Measurements from ENCODE around the gene ITPK1. TPM values are rescaled to one million over a fixed set of nuclear protein-coding genes. Genes with fewer than 3 reads are reported as not detected.

ITPK1 gene
- polyA plus RNA-seq, 1 of the 3 experiments (the other 2 are of a cell fraction) = 23.2 TPM

- POLR2A ChIA-PET = interaction anchor here (0.8 to 2.1 kb wide), 10 partner anchors 9 to 171 kb away, joined by 3 to 5 read pairs (median 4); partner anchors contain the start of genes LYSET and MOAP1
- Histone ChIP-seq H3K4me2 (peak overlapping the region; percentile 96), H3K27me3 (ENCODE audit: insufficient read depth) (no peaks in the 10 kb centered on the region), H3K9me2 (no peaks in the 10 kb centered on the region), H3F3A (replicated peaks; ENCODE audit: insufficient read depth) (peaks cover 11% of the 10 kb centered on the region), H3K9me3 (no peaks in the 10 kb centered on the region), H3K79me2 (ENCODE audit: insufficient read depth) (peaks cover 6% of the 10 kb centered on the region; the same call in 1 of the 2 replicates), H4K20me1 (ENCODE audit: insufficient read depth) (0 out of 2 replicates have a peak, but pooled peaks cover 10% of the 10 kb centered on the region), H3K4me1 (ENCODE audit: control insufficient read depth in 1 of 2, insufficient read depth in 2 of 2, low read depth in 1 of 2, low read length in 1 of 2) (peaks cover 0 to 33% of the 10 kb centered on the region in 2 experiments; a peak in 3 of 4 replicates), H3K9ac (peak overlapping the region; percentile 66), H3K4me3 (ENCODE audit: low read depth in 2 of 2, low read length in 1 of 2) (peak overlapping the region; percentile 83 to 87), H3K27ac (ENCODE audit: low read depth in 2 of 2, low read length in 1 of 2) (peak overlapping the region in 1 of 2 experiments; percentile 68; a peak in 3 of 4 replicates), H2AFZ (ENCODE audit: low read depth) (peak overlapping the region; percentile 88), H3K36me3 (replicated peaks in 1 of 2; ENCODE audit: control insufficient read depth in 1 of 2, insufficient read depth in 2 of 2, low read length in 1 of 2) (peaks cover 0 to 1% of the 10 kb centered on the region in 2 experiments)
- 10% methylated on average over 25 of the region's 38 CpGs for WGBS (ENCODE audit: low lambda C conversion rate)
- no peak for DNase-seq
- CTCF ChIA-PET = interaction anchor here (0.7 to 15.0 kb wide), 19 partner anchors 15 to 234 kb away, joined by 3 to 236 read pairs (median 6); partner anchors contain the start of genes GON7, LYSET, MOAP1 and UBR7
- peak; percentile 12; the same call in 1 of the 2 replicates for TF ChIP-seq CTCF (IDR thresholded peaks at IDR 0.05)
- TF ChIP-seq MXI1 (IDR thresholded peaks at IDR 0.05; ENCODE audit: low read depth, low read length) = no peak; the same call in 1 of the 2 replicates
Observed at GRCh38 chr14:93114713-93115068, 1.0 kb downstream of the ITPK1 start.

GRCh38 chr14:93114068-93114710 lies 1.5 kb downstream of the ITPK1 start:
- Histone ChIP-seq H3K36me3 (replicated peaks in 1 of 2; ENCODE audit: control insufficient read depth in 1 of 2, insufficient read depth in 2 of 2, low read length in 1 of 2) (peaks cover 0 to 2% of the 10 kb centered on the region in 2 experiments), H2AFZ (ENCODE audit: low read depth) (no peak overlapping the region), H3K4me2 (peak overlapping the region; percentile 96), H3K9me2 (no peaks in the 10 kb centered on the region), H3K9me3 (no peaks in the 10 kb centered on the region), H3K79me2 (ENCODE audit: insufficient read depth) (peaks cover 6% of the 10 kb centered on the region; the same call in 1 of the 2 replicates), H3K4me3 (ENCODE audit: low read depth in 2 of 2, low read length in 1 of 2) (peak overlapping the region; percentile 83 to 87), H3K27ac (ENCODE audit: low read depth in 2 of 2, low read length in 1 of 2) (peak overlapping the region in 1 of 2 experiments; percentile 68; a peak in 2 of 4 replicates), H3K27me3 (ENCODE audit: insufficient read depth) (no peaks in the 10 kb centered on the region), H4K20me1 (ENCODE audit: insufficient read depth) (0 out of 2 replicates have a peak, but pooled peaks cover 10% of the 10 kb centered on the region), H3F3A (replicated peaks; ENCODE audit: insufficient read depth) (peaks cover 11% of the 10 kb centered on the region), H3K9ac (peak overlapping the region; percentile 66; the same call in 1 of the 2 replicates), H3K4me1 (ENCODE audit: control insufficient read depth in 1 of 2, insufficient read depth in 2 of 2, low read depth in 1 of 2, low read length in 1 of 2) (peaks cover 0 to 33% of the 10 kb centered on the region in 2 experiments; a peak in 3 of 4 replicates)
- ChIA-PET POLR2A (interaction anchor here (0.8 to 2.1 kb wide), 9 partner anchors 24 to 423 kb away, joined by 3 to 5 read pairs (median 4); no protein-coding TSS in a partner anchor), CTCF (interaction anchor here (0.6 to 15.0 kb wide), 42 partner anchors 12 to 233 kb away, joined by 3 to 236 read pairs (median 8); partner anchors contain the start of genes LYSET and MOAP1)
- DNase-seq = no peak
- 55% methylated on average over 17 of the region's 18 CpGs for WGBS (ENCODE audit: low lambda C conversion rate)
- TF ChIP-seq MXI1 (IDR thresholded peaks at IDR 0.05; ENCODE audit: low read depth, low read length) (no peak; the same call in 1 of the 2 replicates), USF1 (IDR thresholded peaks at IDR 0.05; ENCODE audit: borderline replicate concordance, low read depth) (no peak), MEF2A (IDR thresholded peaks at IDR 0.05; ENCODE audit: borderline replicate concordance, low read depth) (no peak), ELF1 (IDR thresholded peaks at IDR 0.05) (no peak), EP300 (IDR thresholded peaks at IDR 0.05; ENCODE audit: borderline replicate concordance in 1 of 2, low read depth in 1 of 2, low read length in 1 of 2) (no peak), SIN3A (IDR thresholded peaks at IDR 0.05; ENCODE audit: borderline replicate concordance, low read depth, low read length) (no peak), TEAD4 (IDR thresholded peaks at IDR 0.05; ENCODE audit: borderline replicate concordance, insufficient read depth) (no peak), YY1 (IDR thresholded peaks at IDR 0.05; ENCODE audit: low read depth) (no peak), REST (IDR thresholded peaks at IDR 0.05; ENCODE audit: low read depth, low read length) (no peak), FOXM1 (IDR thresholded peaks at IDR 0.05; ENCODE audit: low read depth) (no peak), TCF12 (IDR thresholded peaks at IDR 0.05) (no peak), EZH2phosphoT487 (IDR thresholded peaks at IDR 0.05; ENCODE audit: borderline replicate concordance, low read depth) (no peak)

Data from SK-N-SH (cell line).